T-helper 9 cell (primary cell): ENCODE measurements around the gene DMD.
"Not testable (repeated sequence)": the region's sequence is repeated elsewhere in the genome, so short reads cannot be mapped to it uniquely, and the experiment has no call there.

ENCODE experiments used
- DNase-seq: peaks from one replicate; pipeline ENCODE4 v3.0.0-alpha.2; 2020

DMD gene

GRCh38 chrX:33149580-33149979, 61.8 kb downstream of the DMD start:
- DNase-seq, result no peak

- DNase-seq, result no peak
Measured at GRCh38 chrX:33149085-33149484, 62.3 kb downstream of the DMD start.

GRCh38 chrX:33142331-33142730, 69.0 kb downstream of the DMD start:
- no peak for DNase-seq

GRCh38 chrX:33138677-33139249, 72.6 kb downstream of the DMD start:
- DNase-seq, result no peak

- DNase-seq, result no peak
Measured at GRCh38 chrX:33134164-33134563, 77.2 kb downstream of the DMD start.

- DNase-seq, result no peak
Measured at GRCh38 chrX:33133320-33133719, 78.0 kb downstream of the DMD start.

GRCh38 chrX:33132569-33132968, 78.8 kb downstream of the DMD start:
- no peak for DNase-seq

- no peak for DNase-seq
Measured at GRCh38 chrX:33129607-33130006, 81.7 kb downstream of the DMD start.

GRCh38 chrX:33128048-33128805, 83.1 kb downstream of the DMD start:
- DNase-seq, result no peak

- DNase-seq, result no peak
Measured at GRCh38 chrX:33126469-33126868, 84.9 kb downstream of the DMD start.

- no peak for DNase-seq
Measured at GRCh38 chrX:33109858-33110257, 101.5 kb downstream of the DMD start.

GRCh38 chrX:33106737-33107136, 104.6 kb downstream of the DMD start:
- DNase-seq, result no peak

- DNase-seq, result no peak
Measured at GRCh38 chrX:33095079-33095478, 116.3 kb downstream of the DMD start.

- DNase-seq, result no peak
Measured at GRCh38 chrX:33087411-33087810, 123.9 kb downstream of the DMD start.

GRCh38 chrX:33086886-33087285, 124.5 kb downstream of the DMD start:
- DNase-seq, result no peak

GRCh38 chrX:33082371-33082770, 129.0 kb downstream of the DMD start:
- no peak for DNase-seq

GRCh38 chrX:33078273-33078672, 133.1 kb downstream of the DMD start:
- DNase-seq, result no peak

GRCh38 chrX:33073660-33074059, 137.7 kb downstream of the DMD start:
- DNase-seq, result not testable (repeated sequence)

- no peak for DNase-seq
Measured at GRCh38 chrX:33065415-33065814, 145.9 kb downstream of the DMD start.

GRCh38 chrX:33062041-33062440, 149.3 kb downstream of the DMD start:
- no peak for DNase-seq

GRCh38 chrX:33053001-33053400, 158.3 kb downstream of the DMD start:
- no peak for DNase-seq

GRCh38 chrX:33045882-33046281, 165.5 kb downstream of the DMD start:
- DNase-seq, result no peak

GRCh38 chrX:33045245-33045644, 166.1 kb downstream of the DMD start:
- no peak for DNase-seq

GRCh38 chrX:33041141-33041540, 170.2 kb downstream of the DMD start:
- no peak for DNase-seq

GRCh38 chrX:33032700-33033099, 178.6 kb downstream of the DMD start:
- no peak for DNase-seq
